HCT116 (cell line): Measurements from ENCODE around the gene COBL. TPM values are rescaled to one million over a fixed set of nuclear protein-coding genes. Genes with fewer than 3 reads are reported as not detected.

Experiments used
- ATAC-seq: fragments of 200-7000 bp; cut with Tn5 transposase; 2 replicates; pipeline ENCODE4 v1.9.1; 2020; ENCODE audit warnings: mild to moderate bottlenecking, moderate library complexity
- BruUV-seq: library from RNA; stranded (reverse); fragments of 400-500 nt; replicated peaks from 2 replicates; lab custom pipeline; 2021; lab: Mats Ljungman, UMichigan
- CTCF ChIA-PET: fragments of 300-600 bp; sonication (Branson Sonifier 250); formaldehyde crosslinking; loops from one replicate; lab custom pipeline; 2021; ENCODE audit warnings: antibody characterized with exemption; lab: Charles Lee
- POLR2A ChIA-PET: fragments of 300-600, 350-600 bp; sonication (Branson Sonifier 250); formaldehyde crosslinking; loops from one replicate; lab custom pipeline; 2021; ENCODE audit warnings: antibody characterized with exemption; lab: Charles Lee
- RAD21 ChIA-PET, 2 experiments: fragments of 300-600 bp; sonication (Branson Sonifier 250); formaldehyde crosslinking; loops; one replicate each; lab custom pipeline; 2023; ENCODE audit warnings: low total read pairs in 2 of 2; ENCODE audit not compliant: uncharacterized antibody in 2 of 2, unreplicated experiment in 2 of 2, low non-redundant PET in 1 of 2; lab: Charles Lee
- DNase-seq: peaks from one replicate; pipeline ENCODE4 v3.0.0-alpha.2; 2010; ENCODE audit warnings: low read depth, low spot score
- H2AFZ ChIP-seq: fragments of 200-600 bp; shearing (Covaris generic), sonication (generic); 2 replicates; pipeline ENCODE4 v1.6.1; 2017; ENCODE audit warnings: low read depth, mixed run types, mixed read lengths, antibody characterized with exemption, low read length; ENCODE audit not compliant: poor library complexity, severe bottlenecking
- H3K27ac ChIP-seq: 2 replicates; pipeline ENCODE4 v1.5.1; 2012; ENCODE audit warnings: low read depth, low read length
- H3K27me3 ChIP-seq: fragments of 200-600 bp; sonication (generic); 2 replicates; pipeline ENCODE4 v1.6.1; 2016; ENCODE audit warnings: mixed run types, low read length, mixed read lengths; ENCODE audit not compliant: insufficient read depth
- H3K36me3 ChIP-seq, 2 experiments: fragments of 200-500 bp in 1 of 2; fragments of 200-600 bp in 1 of 2; sonication (Bioruptor generic) in 1 of 2; sonication (generic) in 1 of 2; 2 replicates each; pipeline versions ENCODE4 v1.5.1 to v1.6.1; 2014 to 2016; ENCODE audit warnings: low read length in 2 of 2, inconsistent platforms in 1 of 2, mixed read lengths in 1 of 2, mixed run types in 1 of 2; ENCODE audit not compliant: insufficient read depth in 2 of 2, control insufficient read depth in 1 of 2
- H3K4me1 ChIP-seq, 2 experiments: fragments of 200-600 bp in 1 of 2; sonication (generic) in 1 of 2; 2 replicates each; pipeline versions ENCODE4 v1.5.1 to v1.6.1; 2012 to 2017; ENCODE audit warnings: low read length in 2 of 2, inconsistent platforms in 1 of 2, mild to moderate bottlenecking in 1 of 2, mixed read lengths in 1 of 2, mixed run types in 1 of 2, moderate library complexity in 1 of 2; ENCODE audit not compliant: insufficient read depth in 2 of 2, control insufficient read depth in 1 of 2
- H3K4me2 ChIP-seq: fragments of 200-600 bp; sonication (generic); 2 replicates; pipeline ENCODE4 v1.6.1; 2017; ENCODE audit warnings: mixed run types, low read length, mixed read lengths
- H3K4me3 ChIP-seq, 2 experiments: fragments of 200-600 bp in 1 of 2; sonication (generic) in 1 of 2; replicated peaks in 1 of 2; 2 replicates each; pipeline ENCODE4 v1.5.1; 2011 to 2016; ENCODE audit warnings: low read length in 2 of 2, control low read depth in 1 of 2, low read depth in 1 of 2, mild to moderate bottlenecking in 1 of 2, mixed read lengths in 1 of 2, mixed run types in 1 of 2
- H3K79me2 ChIP-seq: fragments of 200-600 bp; sonication (generic); 2 replicates; pipeline ENCODE4 v1.6.1; 2017; ENCODE audit warnings: mild to moderate bottlenecking, mixed run types, low read length, moderate library complexity, mixed read lengths; ENCODE audit not compliant: insufficient read depth
- H3K9ac ChIP-seq: fragments of 200-600 bp; sonication (generic); 2 replicates; pipeline ENCODE4 v1.6.1; 2016; ENCODE audit warnings: low read length, mixed read lengths
- H3K9me2 ChIP-seq: fragments of 200-600 bp; sonication (generic), shearing (Covaris generic); 2 replicates; pipeline ENCODE4 v1.6.1; 2017; ENCODE audit warnings: mixed run types, mild to moderate bottlenecking, moderate library complexity; ENCODE audit not compliant: insufficient read depth
- H3K9me3 ChIP-seq, 2 experiments: fragments of 200-500 bp in 1 of 2; fragments of 200-600 bp in 1 of 2; sonication (Bioruptor generic) in 1 of 2; sonication (generic) in 1 of 2; 2 replicates each; pipeline ENCODE4 v1.6.1; 2014 to 2017; ENCODE audit warnings: low read length in 2 of 2, mixed read lengths in 2 of 2, inconsistent platforms in 1 of 2, low read depth in 1 of 2, mild to moderate bottlenecking in 1 of 2, mixed run types in 1 of 2, moderate library complexity in 1 of 2; ENCODE audit not compliant: control insufficient read depth in 1 of 2, insufficient read depth in 1 of 2
- H4K20me1 ChIP-seq: fragments of 200-600 bp; sonication (generic), shearing (Covaris generic); 2 replicates; pipeline ENCODE4 v1.6.1; 2017; ENCODE audit warnings: mixed run types, mild to moderate bottlenecking, moderate library complexity; ENCODE audit not compliant: insufficient read depth
- EGR1 ChIP-seq: IDR thresholded peaks from 2 replicates; pipeline ENCODE4 v1.6.1; 2012; ENCODE audit warnings: low read depth
- SP1 ChIP-seq: IDR thresholded peaks from 2 replicates; pipeline ENCODE4 v1.6.1; 2012; ENCODE audit warnings: low read depth
- TCF7L2 ChIP-seq: IDR thresholded peaks from 2 replicates; pipeline ENCODE4 v1.7.0; 2011; ENCODE audit warnings: borderline replicate concordance, inconsistent platforms; ENCODE audit not compliant: insufficient read depth, insufficient read length; ENCODE audit errors: extremely low read depth
- intact Hi-C: fragments of 100-400 bp; cut with micrococcal nuclease; formaldehyde crosslinking; loops from 2 replicates; pipeline ENCODE4 v1.10.0; 2022
- total RNA-seq: library from RNA; stranded (reverse); gene quantifications from one replicate; pipeline ENCODE4 v1.2.1, GENCODE V29; 2021; ENCODE audit not compliant: unreplicated experiment

Gene COBL
- total RNA-seq, 1 experiment from 2014 or later: 19.3 TPM

GRCh38 chr7:51064688-51065087 lies 251.9 kb downstream of the COBL start:
- POLR2A ChIA-PET: interaction anchor here (0.6 kb wide), 1 partner anchor 40 kb away, joined by 4 read pairs; no protein-coding TSS in a partner anchor
- H3K4me1 ChIP-seq: peaks cover 0 to 2% of the 10 kb centered on the region in 2 experiments; a peak in 1 of 4 replicates
- BruUV-seq: no TSS peak
- H3K9ac ChIP-seq: no peak overlapping the region
- H3K27me3 ChIP-seq: no peaks in the 10 kb centered on the region
- no peak for ATAC-seq
- no peaks in the 10 kb centered on the region for H3K79me2 ChIP-seq
- no peaks in the 10 kb centered on the region for H3K9me2 ChIP-seq
- DNase-seq: no peak
- no peaks in the 10 kb centered on the region for H3K9me3 ChIP-seq
- no peak overlapping the region for H3K4me2 ChIP-seq
- H3K4me3 ChIP-seq: no peak overlapping the region
- H3K27ac ChIP-seq: no peak overlapping the region
- CTCF ChIA-PET: no interaction called here
- intact Hi-C loops: loop anchor here (5.0 kb wide), 2 partner anchors 272 to 367 kb away; no protein-coding TSS in a partner anchor
- no peaks in the 10 kb centered on the region for H3K36me3 ChIP-seq
- RAD21 ChIA-PET: no interaction called here
- TF ChIP-seq TCF7L2 (no peak), SP1 (no peak)
- no peaks in the 10 kb centered on the region for H4K20me1 ChIP-seq
- H2AFZ ChIP-seq: no peak overlapping the region

- TF ChIP-seq EGR1: no peak
- H3K9me3 ChIP-seq: no peaks in the 10 kb centered on the region
- BruUV-seq: no TSS peak
- ChIA-PET RAD21 (no interaction called here), CTCF (no interaction called here), POLR2A (no interaction called here)
- H3K9me2 ChIP-seq: no peaks in the 10 kb centered on the region
- H2AFZ ChIP-seq: no peak overlapping the region
- no peak for ATAC-seq
- no peak overlapping the region for H3K27ac ChIP-seq
- no peaks in the 10 kb centered on the region for H3K27me3 ChIP-seq
- H3K4me2 ChIP-seq: no peak overlapping the region
- no peaks in the 10 kb centered on the region for H3K4me1 ChIP-seq
- no peak overlapping the region for H3K9ac ChIP-seq
- no peaks in the 10 kb centered on the region for H4K20me1 ChIP-seq
- H3K36me3 ChIP-seq: no peaks in the 10 kb centered on the region
- intact Hi-C loops: no loop called here
- H3K4me3 ChIP-seq: no peak overlapping the region
- DNase-seq: no peak
- H3K79me2 ChIP-seq: no peaks in the 10 kb centered on the region
Measured at GRCh38 chr7:51062222-51062987, 254.2 kb downstream of the COBL start.
